ENCODE data around the gene TBC1D14.
"Not testable (repeated sequence)": the region's sequence is repeated elsewhere in the genome, so short reads cannot be mapped to it uniquely, and the experiment has no call there.

TBC1D14 gene

DNA sequence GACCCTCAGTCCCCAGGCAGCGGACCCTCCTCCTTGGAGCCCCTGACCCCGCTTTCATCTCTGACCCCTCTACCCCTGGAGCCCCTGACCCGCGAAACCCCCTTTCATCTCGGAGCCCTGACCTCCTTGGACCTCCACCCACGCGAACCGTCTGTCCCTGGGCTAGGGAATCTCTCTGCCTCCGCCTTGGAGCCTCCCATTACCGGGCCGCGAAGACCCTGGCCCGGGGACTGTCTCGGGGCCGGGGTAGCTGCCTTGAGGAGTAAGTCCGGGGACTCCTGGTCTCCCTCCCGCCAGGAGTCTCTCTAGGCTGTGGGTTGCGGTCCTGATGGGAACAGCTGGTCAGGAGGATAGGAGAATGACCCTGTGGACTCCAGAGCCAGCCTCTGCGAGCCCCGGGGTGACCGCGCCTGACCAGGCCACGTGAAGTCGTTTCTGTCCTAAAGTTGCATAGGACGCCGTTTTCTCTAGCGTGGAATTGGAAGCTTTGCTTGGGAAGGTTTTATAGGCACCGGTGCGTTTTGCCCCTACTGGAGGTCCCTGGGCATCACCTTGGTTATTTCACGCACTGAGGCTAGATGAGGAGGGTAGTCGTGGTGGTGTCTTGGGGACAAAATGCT, 824 bp downstream of the TBC1D14 start:
- DNase-seq (ENCODE audit: low spot score): peak; percentile 32

DNA sequence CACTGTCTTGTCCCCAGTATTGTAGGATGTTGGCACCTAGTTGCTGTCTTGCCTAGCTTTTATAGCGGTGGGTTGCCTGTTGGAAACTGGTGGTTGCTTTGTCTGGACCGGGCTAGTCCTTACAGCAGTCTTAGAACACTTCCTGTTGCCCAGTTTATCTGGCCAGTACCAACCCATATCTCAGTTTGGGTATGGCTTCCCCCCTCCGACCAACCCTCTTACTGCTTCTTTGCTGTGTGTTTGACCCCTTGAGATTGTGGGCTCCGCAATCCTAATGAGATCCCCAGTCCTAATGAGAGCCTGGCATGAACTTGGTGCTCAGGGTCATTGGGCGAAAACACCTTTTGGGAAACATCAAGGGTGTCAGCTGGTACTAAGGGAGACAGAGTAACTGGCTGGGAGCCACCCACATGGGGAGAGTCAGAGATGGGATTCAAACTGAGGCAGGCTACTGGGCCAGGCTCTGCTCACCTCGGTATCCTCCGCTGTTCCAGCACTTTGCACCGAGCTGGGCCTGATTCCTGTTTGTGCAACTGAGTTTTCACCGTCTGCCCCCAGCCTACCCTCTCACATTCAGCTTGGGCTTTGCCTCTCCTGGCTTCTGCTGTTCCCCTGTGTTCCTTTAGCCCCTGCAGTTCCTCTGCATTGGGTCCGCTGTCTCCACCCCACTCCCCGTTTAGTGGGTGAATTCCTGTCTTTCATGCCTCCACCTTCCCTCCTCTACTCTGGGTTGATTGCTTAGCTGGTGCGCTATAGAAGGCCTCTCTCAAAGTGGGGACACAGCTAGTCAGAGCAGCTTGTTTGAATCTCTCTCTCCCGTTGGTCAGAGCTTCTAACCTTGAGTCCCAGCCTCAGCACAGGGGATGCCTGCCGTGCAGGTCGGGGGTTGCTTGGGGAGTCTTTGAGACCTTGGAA, 1.6 kb downstream of the TBC1D14 start:
- peak; percentile 21 for DNase-seq (ENCODE audit: low spot score)

DNA sequence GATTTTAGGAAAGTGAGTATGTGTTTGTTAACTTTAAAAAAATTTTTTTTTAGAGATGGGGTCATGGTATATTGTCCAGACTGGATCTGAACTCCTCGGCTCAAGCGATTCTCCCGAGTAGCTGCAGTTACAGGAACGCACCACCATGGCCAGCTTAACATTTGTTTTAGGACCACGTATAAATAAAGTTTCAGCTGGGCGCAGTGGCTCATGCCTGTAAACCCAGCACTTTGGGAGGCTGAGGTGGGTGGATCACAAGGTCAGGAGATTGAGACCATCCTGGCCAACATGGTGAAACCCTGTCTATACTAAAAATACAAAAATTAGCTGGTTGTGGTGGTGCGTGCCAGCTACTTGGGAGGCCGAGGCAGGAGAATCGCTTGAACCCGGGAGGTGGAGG, 2.3 kb downstream of the TBC1D14 start:
- not testable (repeated sequence) for DNase-seq (ENCODE audit: low spot score)

DNA sequence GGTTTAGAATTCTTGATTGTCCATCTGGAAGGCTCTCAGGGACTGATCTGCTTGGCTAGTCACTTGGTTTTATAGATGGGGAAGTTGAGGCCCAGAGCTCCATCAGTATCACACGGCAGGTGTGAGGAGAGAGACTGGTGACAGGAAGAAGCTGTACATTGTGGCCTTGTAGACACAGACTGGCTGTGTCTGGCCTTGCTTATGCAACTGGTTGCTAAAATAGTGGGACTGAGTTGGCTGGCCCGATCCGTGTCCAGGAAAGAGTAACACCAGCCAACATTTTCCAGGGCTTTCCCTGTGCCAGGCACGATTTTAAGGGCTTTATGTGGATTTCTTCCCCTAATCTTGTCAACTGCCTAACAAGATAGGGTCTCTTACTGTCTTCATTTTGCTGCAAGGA, 2.8 kb downstream of the TBC1D14 start:
- no peak for DNase-seq (ENCODE audit: low spot score)

DNA sequence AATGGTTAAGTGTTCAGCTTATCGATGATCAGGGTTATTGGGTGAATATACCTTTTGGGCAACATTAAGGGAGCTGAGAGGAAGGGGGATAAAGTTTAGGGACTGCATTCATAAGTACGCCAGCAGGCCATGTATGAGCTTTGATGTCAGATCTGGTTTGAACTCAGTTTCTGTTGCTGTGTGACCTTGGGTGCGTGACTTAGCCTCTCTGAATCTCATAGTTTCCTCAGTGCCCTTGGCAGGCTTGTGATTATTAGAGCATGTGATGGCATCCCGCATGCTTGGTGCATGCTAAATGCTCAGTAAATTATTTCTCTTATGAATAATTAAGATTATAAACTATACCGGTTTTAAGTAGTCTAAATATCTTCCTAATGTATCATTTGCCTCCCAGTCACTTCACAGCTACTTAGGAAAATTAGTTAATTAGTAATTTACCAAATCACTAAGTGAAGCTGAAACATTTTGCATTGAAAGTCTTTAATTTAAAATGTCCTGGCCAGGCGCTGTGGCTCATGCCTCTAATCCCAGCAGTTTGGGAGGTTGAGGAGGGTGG, 3.8 kb downstream of the TBC1D14 start:
- no peak for DNase-seq (ENCODE audit: low spot score)

DNA sequence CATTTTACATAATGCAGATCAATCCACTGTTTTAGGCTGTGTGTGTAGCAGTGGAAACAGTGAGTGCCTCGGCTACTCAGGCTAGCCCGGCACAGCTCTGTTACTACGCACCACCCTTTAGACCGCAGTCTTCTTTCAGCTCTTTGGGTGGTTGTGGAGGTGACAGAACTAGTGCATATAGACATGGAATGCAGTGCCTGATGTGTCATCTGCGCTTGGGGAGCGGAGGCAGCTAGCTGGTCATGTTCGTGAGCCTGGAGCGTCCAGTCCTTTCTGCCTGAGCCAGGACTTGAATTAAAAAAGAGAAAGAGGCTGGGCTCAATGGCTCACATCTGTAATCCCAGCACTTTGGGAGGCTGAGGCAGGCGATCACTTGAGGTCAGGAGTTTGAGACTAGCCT, 4.8 kb downstream of the TBC1D14 start:
- no peak for DNase-seq (ENCODE audit: low spot score)

DNA sequence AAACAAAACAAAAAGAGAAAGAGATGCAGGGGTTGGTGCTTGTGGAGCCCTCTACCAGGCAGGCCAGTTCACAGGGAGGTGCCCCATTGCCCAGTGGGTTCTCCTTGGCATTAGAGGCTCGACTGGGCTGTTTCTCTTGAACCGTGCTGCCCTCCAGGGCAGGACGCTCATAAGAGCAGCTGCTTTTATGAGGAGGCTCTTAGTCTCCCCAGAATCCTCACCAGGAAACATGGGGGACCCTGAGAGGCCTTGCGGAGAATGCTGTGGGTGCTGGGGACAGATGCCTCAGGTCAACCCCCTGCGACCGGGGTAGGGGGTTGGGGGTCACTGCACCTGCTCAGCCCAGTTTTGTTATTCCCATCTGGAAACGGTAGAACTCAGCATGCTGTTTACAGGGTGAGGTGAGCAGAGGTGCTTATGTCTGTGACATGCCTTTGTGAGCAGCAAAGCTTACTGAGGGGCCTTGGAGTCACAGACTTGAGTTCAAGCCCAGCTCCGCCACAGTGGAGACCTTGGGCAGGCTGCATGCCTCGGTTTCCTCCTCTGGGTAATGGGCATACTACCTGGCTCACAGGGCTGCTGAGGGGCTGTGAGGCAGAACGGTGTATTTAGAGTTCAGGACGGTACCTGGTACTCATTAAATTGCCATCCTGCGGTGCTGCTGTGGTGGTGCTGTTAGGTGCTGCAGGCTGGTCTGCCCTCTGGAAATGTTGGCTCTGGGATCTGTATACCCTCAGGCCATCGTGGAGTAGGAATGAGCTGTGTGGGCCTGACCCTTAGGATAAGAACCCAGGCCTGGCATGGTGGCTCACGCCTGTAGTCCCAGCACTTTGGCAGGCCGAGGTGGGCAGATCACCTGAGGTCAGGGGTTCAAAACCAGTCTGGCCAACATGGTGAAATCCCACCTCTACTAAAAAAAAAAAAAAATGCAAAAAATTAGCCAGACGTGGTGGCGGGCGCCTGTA, 5.7 kb downstream of the TBC1D14 start:
- no peak for DNase-seq (ENCODE audit: low spot score)

DNA sequence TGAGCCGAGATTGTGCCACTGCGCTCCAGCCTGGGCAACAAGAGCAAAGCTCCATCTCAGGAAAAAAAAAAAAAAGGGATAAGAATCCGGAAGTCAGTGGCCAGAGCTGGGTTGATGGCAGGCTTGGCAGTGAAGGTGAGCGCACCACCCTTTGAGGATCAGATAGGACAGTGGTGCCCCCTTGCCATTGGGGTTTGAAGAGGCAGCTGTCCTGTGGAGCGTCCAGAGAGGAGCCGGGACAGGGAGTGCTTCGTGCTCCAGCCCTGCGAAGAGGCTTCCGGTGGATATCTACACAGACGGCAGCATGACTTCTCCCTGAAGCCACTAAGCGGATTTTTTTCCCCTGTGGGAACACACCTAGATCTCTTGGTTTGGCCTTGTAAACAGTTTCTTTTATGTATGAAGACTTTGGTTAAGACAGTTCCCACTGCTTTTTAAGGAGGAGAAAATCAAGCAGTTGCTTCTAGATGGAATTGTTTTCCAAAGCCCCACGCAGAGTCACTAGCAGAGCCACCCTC, 6.5 kb downstream of the TBC1D14 start:
- no peak for DNase-seq (ENCODE audit: low spot score)

DNA sequence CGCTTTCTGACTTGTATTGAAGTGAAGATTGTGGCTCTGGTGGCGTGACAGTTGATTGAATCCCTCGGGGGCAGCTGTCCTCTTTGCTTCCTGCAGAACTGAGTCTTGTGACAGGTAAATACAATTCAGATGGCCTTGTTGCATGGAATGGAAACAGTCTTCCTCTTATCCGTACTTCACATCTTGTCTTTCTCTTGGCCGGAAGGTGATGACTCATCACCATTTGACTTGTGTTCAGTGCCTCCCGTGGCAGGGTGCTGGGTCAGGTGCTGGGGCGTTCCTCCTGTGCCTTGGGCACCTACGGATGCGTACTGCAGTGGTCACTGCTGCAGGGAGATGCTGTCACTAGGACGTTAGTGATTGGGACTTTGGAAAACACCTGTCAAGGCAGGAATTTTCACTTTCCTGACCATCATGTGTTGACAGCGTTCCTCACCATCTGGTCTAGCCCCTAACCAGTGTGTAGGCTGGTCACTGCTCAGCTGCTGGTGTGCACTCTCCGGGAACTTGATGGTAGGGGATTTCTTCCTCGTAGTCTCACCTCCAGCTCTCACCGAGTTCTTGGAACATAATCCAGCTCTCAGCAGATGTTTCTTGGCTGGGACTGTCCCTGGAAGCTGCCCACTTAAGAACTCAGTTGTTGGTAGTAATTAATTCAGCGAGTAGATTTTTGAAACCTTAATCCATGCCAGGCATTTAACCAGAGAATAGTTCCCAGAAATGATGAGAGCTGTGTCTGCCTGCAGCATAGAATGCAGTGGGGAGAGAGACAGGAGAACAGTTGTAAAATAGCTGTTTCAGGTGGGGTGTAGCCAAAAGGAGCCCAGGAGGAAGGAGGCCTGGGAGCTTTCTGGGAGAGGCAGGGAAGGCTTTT, 7.2 kb downstream of the TBC1D14 start:
- peak; percentile 89 for DNase-seq (ENCODE audit: low spot score)

DNA sequence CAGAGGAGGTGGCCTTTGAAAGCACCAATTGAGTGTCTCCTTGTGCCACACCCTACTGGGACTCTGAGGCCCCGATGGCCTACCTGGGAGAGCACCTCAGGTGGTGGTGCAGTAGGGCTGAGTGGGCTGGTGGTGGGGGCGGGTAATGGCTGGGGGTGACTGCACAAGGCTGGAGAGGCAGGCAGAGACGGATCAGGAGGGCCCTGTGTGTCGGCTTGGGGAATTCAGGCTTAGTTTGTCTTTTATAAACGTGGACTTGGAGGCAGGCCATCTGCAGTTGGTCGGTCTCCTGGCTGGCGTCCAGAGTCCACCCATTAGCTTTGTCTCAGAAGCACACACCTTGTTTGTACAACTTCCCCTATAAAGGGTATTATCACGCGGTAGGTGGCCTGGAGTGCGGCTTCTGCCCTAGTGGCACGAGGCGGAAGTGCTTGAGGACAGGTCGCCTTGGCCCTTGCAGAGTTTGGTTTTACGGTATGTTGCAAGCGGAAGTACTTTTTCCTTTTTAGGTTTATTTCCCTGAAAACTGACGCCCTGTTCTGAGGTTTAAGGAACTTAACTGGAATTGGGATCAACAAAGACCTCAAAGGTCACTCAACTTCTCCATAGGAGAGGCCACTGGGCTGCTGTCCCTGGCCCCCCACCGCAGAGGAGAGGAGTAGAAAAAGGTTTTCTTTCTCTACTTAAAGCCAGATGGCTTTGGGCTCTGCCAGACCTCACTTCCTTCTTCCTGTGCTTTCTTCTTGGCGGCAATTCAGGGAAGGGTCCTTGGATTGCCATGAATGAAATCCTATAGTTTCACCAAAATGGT, 8.0 kb downstream of the TBC1D14 start:
- DNase-seq (ENCODE audit: low spot score): peak; percentile 72

DNA sequence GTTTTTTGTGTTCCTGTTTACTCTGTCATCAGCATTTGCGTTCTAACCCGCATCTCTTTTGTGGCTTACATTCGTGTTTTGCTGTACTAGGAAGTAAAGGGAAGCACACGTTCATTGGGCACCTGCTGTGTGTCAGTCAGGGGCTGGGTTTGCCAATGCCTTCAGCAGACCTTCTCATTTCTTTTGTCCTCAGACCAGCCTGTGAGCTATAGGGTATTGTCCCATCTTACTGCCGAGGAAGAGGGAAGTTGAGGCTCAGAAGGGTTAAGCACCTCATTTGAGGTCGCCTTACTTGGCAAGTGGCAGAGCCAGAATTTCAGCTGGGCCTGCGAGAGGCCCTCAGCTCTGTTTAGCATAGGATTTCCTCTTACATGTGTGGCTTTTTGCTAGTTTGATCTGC, 8.7 kb downstream of the TBC1D14 start:
- DNase-seq (ENCODE audit: low spot score): no peak

DNA sequence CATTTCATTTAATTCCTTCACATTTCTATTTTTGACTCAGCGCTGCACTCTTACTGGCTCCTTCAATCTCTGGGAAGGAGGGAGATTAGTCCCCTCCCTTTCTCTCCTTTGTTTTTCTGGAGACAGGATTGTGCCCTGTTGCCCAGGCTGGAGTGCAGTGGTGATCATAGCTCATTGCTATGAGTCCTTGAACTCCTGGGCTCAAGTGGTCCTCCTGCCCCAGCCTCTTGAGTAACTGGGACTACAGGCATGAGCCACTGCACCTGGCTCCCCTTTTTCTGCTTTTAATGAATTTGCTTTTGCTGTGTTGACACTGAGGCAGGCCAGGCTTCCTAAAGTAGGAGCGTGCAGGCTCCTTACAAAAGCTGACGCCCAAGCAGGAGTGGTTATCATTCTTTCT, 10.5 kb downstream of the TBC1D14 start:
- no peak for DNase-seq (ENCODE audit: low spot score)

DNA sequence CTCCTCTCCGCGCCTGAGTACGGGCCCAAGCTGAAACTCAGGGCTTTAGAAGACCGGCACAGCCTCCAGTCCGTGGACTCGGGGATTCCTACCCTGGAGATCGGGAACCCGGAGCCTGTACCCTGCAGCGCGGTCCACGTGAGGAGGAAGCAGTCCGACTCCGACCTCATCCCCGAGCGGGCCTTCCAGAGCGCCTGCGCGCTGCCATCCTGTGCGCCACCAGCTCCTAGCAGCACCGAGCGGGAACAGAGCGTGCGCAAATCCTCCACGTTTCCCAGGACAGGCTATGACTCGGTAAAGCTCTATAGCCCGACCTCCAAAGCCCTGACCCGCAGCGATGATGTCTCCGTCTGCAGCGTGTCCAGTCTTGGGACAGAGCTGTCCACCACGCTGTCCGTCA, 13.9 kb downstream of the TBC1D14 start:
- no peak for DNase-seq (ENCODE audit: low spot score)

DNA sequence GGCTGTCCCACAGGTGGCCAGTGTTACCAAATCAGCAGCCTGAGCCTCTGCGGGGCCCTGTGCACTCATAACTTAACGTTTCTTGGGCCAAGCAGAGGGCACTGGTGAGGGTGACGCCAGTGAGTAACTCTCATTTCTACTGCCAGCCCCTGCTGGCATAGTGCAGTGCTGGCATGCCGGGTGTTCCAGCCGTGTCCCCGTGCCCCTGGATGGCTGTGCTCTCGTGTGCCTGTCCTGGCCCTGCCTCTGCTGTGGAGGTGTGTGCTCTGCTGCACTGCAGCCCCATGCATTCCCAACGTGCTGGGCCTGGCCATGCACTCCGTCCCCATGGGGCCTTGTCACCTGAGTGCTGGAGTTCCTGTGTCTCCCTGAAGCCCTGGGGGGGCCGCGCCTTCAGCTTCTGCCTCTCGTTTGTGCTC, 14.7 kb downstream of the TBC1D14 start:
- no peak for DNase-seq (ENCODE audit: low spot score)

DNA sequence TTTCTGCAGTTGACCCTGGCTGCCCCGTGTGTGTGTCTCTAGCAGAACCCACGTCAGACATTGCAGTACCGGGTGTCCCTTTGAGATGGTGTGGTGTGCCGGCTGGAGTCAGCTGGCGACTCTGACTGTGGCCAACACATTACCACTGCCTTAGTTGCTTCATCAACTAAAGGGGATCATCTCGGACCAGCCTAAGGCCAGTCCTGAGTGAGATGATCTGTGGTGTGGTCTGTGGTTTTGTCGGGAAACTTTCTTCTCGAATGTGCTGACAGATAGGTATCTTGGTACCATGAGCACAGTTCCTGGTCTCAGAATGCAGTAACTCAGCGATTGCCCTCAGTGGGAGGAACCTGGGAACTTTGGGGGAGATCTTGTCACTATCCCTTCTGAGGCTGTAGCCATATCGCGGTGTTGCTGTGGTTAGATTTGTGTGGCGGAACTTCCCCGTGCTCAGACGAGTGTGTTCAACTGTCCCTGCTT, 15.8 kb downstream of the TBC1D14 start:
- no peak for DNase-seq (ENCODE audit: low spot score)

DNA sequence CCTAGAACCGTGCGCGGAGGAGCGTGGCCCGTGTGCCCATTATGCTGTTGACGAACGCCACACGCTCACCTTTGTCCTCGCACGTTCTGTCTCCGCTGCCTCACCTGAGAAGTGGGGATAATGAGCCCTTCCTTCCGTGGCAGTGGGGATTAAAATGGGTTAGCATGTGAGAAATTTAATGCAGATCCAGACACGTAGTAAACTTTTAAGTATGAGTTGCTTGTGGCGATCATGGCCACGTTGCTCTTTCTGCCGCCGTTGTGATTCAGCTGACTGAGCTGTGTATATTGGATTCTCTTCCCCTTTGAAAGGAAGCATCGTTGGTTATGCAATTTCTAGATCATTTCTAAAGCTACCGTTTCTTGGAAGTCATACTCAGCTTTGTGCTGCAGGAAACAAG, 16.5 kb downstream of the TBC1D14 start:
- DNase-seq (ENCODE audit: low spot score): no peak

DNA sequence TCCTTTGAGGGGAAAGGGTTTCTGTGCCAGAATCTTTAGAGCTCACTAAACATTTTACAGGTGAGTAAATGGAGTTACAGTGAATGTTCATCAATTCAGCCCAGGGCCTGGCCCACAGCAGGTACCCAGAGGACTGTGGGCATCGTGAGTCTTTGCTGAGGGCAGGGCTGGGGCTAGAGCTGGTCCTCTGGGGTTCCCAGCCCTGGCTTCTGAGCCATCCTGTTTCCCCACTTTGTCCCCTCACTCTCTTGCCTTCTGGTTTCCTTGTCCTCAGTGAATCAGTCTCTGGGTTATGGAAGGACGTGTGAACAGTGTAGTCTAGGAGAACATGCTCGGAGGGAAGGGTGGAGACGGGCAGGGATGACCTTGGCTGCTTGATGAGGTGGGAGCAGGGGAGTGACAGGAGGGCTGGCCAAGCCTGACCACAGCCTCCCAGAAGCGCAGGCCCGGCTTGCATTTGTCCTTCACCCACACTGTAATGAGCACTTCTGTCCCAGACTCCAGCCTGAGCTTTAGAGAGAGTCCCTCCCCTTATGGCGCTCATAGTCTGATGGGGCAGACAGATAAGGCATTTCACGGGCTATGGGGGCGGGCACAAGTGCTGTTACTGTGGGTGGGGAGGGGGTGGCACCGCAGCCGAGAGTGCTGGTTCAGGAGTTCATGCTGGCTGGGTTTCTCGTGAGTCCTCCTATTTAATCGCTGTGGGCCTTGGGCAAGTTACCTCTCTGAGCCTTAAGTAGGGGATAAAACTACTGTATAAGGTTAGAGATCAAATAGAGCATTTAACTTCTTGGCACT, 17.3 kb downstream of the TBC1D14 start:
- peak; percentile 48 for DNase-seq (ENCODE audit: low spot score)

DNA sequence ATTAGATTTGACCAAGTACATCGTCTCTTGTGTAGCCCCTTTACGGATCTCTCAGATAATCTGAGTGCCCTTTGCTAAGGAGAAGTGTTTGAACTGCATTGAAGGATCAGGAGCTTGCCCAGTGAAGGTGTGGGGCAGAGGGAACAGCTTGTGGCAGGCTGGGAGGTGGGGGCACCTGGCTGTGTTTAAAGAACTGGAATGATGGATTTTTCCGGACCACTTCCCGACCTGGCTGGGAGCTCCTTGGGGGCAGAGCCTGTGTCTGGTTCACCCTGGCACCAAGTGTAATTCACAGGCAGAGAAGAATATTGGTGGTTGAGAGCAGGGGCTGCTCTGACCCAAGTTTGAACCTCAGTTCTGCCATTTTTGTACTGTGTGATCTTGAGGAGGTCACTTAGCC, 18.5 kb downstream of the TBC1D14 start:
- no peak for DNase-seq (ENCODE audit: low spot score)

DNA sequence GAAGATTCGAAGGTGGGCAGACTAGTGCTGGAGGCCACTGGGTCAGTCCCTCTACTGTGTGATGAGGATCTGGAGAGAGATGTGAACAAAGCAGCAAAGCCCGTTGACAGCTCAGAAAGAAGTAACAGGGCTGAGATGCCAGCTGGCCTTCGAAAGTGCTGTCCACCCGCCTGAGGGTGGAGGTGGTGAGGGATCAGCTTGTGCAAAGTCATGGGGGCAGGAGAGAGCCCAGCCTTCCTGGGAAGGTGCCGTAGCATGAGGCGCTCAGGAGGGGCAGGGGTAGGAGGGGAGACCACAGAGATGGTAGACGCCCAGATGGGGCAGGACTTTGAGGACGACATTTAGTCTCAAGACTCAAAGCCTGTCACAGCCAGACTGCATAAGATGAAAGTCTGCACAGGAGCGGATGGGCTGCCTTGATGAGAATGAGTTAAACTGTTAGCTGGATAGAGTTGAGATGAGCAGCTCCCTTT, 19.7 kb downstream of the TBC1D14 start:
- no peak for DNase-seq (ENCODE audit: low spot score)

All from hematopoietic multipotent progenitor cell treated with erythropoietin and hydrocortisone succinate and interleukin-3 and kit ligand, for 17 days (in vitro differentiated cells).